Epithelial cell of esophagus (primary cell): Measurements from ENCODE around the gene C14orf119.
A peak's percentile ranks its signal among the peaks of the same experiment; 100 is the strongest.

Source experiments
- DNase-seq: peaks from one replicate; pipeline ENCODE4 v3.0.0; 2010; ENCODE audit warnings: low read depth
- H3K4me3 ChIP-seq: 2 replicates; pipeline ENCODE4 v1.5.1; 2011; ENCODE audit warnings: mild to moderate bottlenecking, low read length, control low read depth
- CTCF ChIP-seq: IDR thresholded peaks from 2 replicates; pipeline ENCODE4 v1.5.1; 2011; ENCODE audit warnings: low read depth, mild to moderate bottlenecking, low read length, control low read depth, inconsistent platforms; ENCODE audit not compliant: insufficient read depth; ENCODE audit errors: missing control alignments

C14orf119 gene

GRCh38 chr14:23125011-23125410, 29.7 kb downstream of the C14orf119 start:
- no peak for DNase-seq
- no peak overlapping the region for H3K4me3 ChIP-seq
- TF ChIP-seq CTCF, result no peak

- no peak for DNase-seq
- no peak overlapping the region for H3K4me3 ChIP-seq
- no peak for TF ChIP-seq CTCF
Measured at GRCh38 chr14:23125933-23126524, 30.7 kb downstream of the C14orf119 start.

GRCh38 chr14:23126548-23127278, 31.4 kb downstream of the C14orf119 start:
- no peak overlapping the region for H3K4me3 ChIP-seq
- DNase-seq, result no peak
- TF ChIP-seq CTCF, result no peak

- DNase-seq, result no peak
Measured at GRCh38 chr14:23127861-23128260, 32.6 kb downstream of the C14orf119 start.

GRCh38 chr14:23128969-23129758, 33.9 kb downstream of the C14orf119 start:
- H3K4me3 ChIP-seq, result no peak overlapping the region
- TF ChIP-seq CTCF, result no peak
- DNase-seq, result no peak

More at GRCh38 chr14:23127861-23128260, 32.6 kb downstream of the C14orf119 start:
- TF ChIP-seq CTCF, result no peak
- H3K4me3 ChIP-seq, result no peak overlapping the region

GRCh38 chr14:23129759-23130316, 34.5 kb downstream of the C14orf119 start:
- no peak for TF ChIP-seq CTCF
- peak; percentile 80 for DNase-seq

More at GRCh38 chr14:23129759-23130316, 34.5 kb downstream of the C14orf119 start:
- H3K4me3 ChIP-seq, result no peak overlapping the region
